NCI-H345 treated with DMSO at 0.1 percent for 48 hours (cell line): Measurements from ENCODE around the gene UROS.

Source experiments
- DNase-seq: peaks from one replicate; lab custom pipeline; 2025; ENCODE audit not compliant: unreplicated experiment; lab: John Stamatoyannopoulos, UW

UROS gene

DNA sequence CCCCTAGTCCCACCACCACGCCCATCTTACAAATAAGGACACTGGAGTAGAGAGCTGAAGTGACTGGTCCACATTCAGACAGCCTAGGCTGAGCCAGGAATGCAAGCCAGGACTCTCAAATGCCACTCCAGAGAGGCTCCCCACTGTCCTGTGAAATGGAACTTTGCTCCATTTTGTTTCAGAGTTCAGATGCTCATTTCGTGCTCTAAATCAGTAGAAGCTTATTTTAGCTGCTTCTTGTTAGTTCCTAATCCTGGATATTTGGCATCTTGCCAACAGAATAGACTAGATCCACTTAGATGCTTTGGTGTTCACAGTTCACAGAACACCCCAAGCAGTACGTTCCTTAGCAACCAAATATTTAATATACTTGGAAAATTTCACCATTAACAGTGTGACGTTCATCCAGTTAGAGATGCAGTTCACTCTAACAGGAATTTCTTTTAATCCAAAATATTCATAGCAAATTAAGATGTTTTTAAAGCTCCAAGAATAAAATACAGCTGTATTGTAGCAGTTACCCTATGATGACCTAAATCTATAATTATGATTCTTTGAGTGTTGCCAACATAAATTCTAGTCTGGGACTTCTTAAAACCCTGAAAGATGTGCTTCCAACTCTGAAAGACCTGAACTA lies 54.7 kb downstream of the UROS start:
- DNase-seq = no peak

DNA sequence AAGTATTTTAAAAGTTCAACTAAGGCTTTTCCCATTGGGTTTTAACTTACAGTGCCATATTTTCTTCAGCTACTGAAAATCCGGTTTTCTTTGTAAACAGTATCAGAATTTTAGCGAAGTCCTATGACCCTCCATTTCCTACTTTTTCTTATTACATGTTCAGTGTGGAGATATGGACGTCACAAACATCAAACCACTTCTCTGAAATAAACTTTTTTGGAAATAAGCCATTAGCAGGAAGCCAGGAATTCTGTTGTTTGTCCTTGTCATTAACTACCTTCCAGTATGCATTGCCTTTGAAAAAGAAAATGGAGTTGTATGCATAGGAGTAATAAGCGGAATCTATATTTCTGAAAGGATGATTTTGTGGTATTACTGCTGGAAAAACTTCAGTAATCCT lies 56.5 kb downstream of the UROS start:
- no peak for DNase-seq

DNA sequence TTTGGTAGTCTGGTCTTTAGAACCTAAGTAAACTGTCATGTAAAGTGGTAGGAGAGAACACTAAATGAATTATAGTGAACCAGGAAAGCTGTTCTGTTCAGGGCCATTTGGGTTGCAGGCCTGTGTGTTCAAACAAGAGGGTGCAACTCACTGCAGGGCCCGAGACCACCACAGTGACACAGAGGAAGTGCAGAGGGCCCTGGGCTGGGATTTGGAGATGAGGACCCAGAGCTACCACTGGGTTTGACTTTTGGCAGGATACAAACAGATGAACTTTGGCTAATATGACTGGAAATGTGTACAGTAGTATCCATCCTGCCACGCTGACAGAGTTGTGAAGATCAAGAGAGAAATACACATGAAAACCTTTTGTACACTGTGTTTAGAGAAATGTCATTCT lies 57.2 kb downstream of the UROS start:
- no peak for DNase-seq

DNA sequence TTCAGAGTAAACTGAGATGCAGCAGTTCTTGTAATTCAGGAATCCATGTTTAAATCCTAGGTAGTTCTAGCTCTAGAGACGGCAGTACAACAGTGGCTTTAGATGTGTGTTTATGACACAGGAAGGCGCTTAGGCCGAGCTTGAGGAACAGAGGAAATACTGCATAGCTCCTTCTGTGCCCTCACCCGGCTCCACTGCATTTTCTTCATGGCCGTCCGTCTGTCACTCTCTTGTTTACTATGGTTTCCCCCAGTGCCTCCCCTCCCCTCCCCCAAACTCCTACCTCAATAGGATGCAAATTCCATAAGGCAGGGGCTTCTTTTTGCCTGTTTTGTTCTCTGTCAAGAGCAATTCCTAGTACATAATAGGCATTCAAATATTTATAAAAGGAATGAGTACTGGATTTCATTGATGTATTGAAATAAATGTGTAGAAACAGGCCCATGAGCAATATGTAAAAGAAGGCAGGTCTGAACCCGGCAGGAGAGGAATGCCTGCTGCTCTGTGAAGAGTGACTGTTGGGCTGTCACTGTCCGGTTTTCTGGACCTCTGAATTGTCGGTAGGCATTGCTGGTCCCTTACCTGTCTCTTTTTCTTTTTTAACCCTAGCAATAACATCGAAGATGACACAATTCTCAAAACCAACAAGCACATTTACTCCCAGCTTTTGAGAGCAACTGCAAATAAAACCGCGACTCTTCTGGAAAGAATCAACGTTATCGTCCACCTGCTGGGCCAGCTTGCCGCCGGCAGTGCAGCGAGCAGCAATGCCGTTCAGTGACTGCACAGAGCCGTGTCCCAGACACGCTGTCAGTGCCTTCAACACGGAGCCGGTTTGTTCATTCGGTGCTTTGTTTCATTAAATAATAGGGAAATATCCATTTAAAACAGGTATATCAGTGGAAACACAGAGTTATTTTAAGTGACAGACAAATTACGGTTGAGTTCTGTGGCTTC lies 60.1 kb downstream of the UROS start:
- no peak for DNase-seq

DNA sequence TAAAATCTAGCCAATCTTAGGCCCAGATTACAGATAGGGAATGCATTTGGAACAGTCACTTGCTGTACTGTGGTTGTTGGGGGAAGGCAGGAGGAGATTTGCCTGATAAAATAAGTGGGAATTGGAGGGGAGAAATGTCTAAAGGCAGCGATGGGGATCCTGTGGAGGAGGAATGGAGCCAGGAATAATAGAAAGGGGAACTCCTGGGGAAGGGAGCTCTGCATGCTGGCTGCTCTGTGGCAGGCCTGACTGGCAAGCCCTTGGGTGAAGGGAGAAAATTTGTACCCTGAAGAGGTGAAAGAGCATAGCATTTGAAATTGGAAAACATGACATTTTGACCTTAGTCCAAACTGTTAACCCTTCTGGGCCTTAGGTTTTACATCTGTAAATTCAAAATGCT lies 61.1 kb downstream of the UROS start:
- DNase-seq = no peak

DNA sequence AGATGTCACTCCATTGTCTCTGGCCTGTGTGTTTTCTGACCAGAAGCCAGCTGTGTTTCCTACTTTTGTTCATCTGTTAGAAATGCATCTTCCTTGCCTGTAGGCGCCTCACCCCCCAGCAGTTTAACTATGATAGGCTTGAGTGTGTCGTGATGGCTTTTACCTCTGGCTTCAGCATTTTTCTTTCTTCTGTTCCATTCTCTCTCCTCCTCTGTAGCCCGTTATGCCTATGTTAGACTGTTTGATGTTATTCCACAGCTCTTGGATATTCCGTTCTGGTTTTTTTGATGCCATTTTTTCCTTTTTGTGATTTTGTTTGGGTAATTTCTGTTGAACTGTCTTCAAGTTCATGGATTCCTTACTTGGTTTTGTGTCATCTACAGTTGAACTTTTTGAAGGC lies 65.3 kb downstream of the UROS start:
- no peak for DNase-seq

DNA sequence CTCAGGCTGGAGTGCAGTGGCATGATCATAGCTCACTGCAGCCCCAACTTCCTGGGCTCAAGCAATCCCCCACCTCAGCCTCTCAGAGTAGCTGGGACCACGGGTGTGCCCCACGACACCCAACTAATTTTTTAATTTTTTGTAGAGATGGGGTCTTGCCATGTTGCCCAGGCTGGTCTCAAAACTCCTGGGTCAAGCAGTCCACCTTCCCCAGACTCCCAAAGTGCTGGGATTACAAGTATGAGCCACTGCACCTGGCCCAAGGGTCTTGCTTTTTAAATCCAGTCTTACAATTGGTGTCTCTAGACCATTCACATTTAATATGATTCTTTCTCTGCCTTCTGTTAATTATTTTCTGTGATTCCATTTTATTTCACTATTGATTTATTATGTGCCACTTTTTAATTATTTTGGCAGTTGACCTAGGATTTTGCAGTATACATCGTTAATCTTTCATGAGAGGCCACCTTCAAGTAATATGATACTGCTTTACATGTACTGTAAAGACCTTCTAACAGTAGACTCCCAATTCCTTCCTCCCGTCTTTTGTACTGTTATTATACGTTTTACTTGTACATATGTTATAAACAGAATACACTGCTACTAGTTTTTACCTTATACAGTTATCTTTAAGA lies 66.1 kb downstream of the UROS start:
- DNase-seq = no peak

DNA sequence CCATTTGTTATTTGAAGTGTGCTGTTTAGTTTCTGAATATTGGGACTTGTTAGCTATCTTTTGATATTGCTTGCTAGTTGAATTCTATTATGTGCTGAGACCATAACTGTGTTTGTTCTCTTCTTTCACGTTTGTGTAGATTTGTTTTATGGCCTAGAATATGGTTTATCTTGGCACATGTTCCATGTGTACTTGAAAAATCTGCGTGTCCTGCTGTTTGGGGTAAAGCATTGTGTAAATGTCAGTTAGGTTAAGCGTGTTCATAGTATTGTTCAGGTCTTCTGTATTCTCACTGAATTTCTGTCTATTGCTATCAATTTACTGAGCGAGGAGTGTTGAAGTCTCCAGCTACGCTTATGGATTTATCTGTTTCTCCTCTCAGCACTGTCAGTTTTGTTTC lies 66.9 kb downstream of the UROS start:
- DNase-seq = no peak

DNA sequence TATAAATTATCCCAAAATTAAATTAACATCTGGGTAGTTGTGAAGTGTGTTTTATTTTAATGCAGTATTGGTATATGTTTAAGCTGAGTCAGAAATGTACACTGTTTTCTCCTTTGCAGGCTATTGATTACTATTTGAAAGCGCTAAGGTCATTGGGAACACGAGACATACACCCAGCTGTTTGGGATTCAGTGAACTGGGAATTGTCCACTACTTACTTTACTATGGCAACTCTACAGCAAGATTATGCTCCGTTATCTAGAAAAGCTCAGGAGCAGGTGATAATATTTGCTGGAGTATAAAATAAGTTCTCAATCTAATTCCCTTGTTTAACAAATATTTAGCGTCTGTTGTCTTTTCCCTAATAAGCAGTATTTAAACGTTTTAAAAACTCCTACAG lies 75.6 kb downstream of the UROS start:
- DNase-seq = no peak

DNA sequence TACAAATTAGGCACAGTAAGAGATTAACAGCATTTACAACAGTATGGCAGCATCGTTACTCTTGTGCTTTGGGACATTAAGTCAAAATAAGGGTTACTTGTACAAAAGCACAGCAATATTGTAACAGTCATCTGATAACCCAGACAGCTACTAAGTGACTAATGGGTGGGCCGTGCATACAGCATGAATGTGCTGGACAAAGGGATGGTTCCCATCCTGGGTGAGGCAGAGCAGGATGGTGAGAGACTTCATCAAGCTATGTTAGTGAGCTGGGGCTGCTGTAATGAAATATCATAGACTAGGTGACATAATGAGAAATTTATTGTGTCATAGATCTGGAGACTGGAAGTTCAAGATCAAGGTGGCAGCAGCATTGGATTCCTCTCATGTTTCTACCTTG lies 78.1 kb downstream of the UROS start:
- DNase-seq = no peak

DNA sequence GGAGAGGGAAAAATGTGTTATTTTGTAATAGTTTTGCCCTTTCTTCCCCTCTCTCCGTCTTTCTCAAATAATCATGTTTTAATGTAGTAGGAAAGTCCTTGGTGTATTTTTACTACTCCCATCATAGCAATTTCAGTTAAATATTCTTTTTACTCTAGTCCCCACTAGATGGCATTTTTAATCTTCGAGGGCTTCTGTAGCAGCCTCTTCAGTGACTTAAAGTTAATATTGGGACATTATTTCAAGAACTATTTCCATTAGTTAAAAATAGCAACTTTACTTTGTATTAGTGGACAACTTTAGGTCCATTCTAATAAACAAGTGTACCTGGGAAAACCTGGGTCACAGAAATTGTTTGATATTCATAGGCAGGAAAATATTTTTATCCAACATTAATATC lies 80.6 kb downstream of the UROS start:
- no peak for DNase-seq

DNA sequence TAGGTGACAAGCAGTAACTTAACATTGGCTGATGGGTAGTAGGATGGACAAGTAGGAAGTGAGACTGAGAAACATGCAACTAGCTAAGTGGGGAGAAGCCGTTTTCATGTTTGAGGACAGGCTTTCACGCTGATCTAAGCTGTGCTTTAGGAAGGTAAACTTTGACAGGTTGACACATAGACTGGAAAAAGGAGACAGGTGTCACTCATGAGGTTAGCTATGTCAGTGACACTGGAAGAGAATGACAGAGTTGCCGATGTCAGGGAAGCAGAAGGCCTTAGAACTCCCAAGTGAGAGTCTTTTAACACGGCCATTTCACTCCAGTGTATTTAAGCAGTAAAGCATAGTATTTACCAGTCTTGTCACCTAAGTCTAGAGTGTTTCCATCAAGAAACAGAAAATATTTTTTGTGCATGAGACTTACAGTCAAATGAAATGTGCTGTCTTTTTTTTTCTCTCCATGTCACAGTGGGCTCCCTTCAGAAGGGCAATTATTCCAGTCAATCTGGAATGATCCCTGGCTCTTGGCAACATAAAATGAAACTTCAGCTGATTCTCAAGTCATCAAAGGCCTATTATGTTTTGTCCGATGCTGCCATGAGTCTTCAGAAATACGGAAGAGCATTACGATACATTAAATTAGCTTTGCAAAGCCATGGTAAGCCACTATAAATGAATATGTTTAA lies 82.9 kb downstream of the UROS start:
- no peak for DNase-seq
